SK-MEL-5 (cell line): ENCODE results near the gene SCARB1. TPM values are rescaled to one million over a fixed set of nuclear protein-coding genes. Genes with fewer than 3 reads are reported as not detected.

Experiments
- DNase-seq: peaks from one replicate; pipeline ENCODE4 v3.0.0-alpha.2; 2016; ENCODE audit warnings: low read depth, low spot score
- in situ Hi-C: cut with HindIII; loops from 2 replicates; pipeline ENCODE4 v1.10.0; 2016; ENCODE audit warnings: low sequenced_read_pairs, high pct_unique_total_duplicates, low pct_unique_long_range_greater_than_20kb
- total RNA-seq: library from RNA; depleted of rRNA; stranded (reverse); fragments of >200 nt; shearing (Covaris generic); gene quantifications from 2 replicates; pipeline ENCODE4 v1.2.3, GENCODE V29; 2014

SCARB1 gene
- total RNA-seq, 1 experiment from 2014 or later: 193 TPM

DNA sequence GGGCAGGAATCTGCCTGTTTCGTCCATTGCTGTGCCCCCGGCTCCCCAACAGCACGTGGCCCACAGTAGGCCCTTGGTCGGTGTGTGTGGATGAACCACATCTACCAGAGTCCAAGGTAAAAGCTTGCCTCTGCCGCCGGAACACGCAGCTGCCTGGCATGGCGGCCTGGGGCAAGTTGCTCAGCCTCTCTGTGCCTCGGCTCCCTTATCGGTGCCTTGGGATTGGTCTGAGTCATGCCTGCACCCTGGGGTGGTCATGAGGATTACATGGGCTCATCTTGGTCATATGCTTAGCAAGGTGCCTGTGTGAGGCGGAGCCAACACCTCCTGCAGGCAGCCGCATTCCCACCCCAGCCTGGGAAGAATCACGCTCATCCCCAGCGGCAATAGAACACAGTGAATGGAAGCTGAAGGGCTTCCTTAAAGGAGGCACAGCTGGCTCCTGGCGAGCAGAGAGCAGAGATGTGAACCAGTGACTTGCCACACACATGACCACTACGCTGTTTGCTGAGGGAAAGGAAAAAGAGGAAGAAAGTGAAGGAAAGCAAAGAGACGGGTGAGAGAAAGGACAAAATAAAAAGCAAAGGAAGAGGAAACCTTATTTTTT is 5.5 kb upstream of the SCARB1 start:
- peak; percentile 49 for DNase-seq
- in situ Hi-C loops: no loop called here

GRCh38 chr12:124868252-124869058 is 4.8 kb upstream of the SCARB1 start:
- in situ Hi-C loops: no loop called here
- DNase-seq: no peak

- in situ Hi-C loops: no loop called here
- no peak for DNase-seq
Observed at GRCh38 chr12:124867401-124867930, 3.8 kb upstream of the SCARB1 start.

DNA sequence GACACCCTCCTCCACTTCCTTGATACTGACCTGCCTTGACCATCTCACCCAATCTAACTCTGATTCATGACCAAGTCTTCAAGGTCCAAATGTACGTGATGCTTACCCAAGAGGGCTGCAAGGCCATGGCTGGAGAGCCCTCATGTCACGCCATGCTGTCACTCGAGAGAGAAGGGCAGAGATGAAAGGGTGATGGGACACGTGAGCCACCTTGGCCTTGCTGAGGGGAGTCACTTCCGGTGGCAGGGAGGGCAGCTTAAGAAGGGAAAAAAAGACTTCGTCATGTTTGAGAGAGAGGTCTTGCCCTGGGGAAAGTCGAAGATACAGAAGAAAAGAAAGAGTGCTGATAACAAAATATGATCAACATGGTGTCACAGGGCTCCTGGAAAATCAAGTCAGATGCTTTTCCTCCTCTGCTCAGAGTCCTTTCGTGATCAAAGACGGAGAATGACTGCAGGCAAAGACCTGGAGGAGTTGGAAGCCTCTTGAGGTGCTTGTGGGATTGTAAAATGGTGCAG is 3.3 kb upstream of the SCARB1 start:
- no peak for DNase-seq
- in situ Hi-C loops: no loop called here

- DNase-seq: no peak
- in situ Hi-C loops: no loop called here
Observed at GRCh38 chr12:124866195-124866882, 2.7 kb upstream of the SCARB1 start.

GRCh38 chr12:124865728-124866127 is 2.1 kb upstream of the SCARB1 start:
- no peak for DNase-seq
- in situ Hi-C loops: no loop called here

DNA sequence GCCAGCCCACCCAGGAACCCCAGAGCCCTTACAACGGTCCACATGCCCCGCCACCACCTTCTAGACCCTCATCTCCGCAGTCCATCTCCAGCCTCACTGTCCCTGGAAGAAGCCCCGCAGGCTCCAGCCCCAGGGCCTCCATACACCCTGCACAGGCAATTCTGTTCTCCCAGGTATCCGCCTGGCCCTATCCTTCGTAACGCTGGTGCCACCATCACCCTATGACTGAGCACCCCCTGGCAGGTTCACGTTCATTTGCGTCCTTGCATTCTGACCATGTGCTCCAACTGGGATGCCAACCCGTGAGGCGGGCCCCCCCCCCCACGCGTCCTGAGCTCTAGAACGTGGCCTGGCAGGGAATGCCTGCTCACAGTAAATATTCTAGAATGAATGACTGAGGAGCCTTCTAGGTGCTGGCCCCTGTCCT is 675 bp upstream of the SCARB1 start:
- no peak for DNase-seq
- in situ Hi-C loops: no loop called here

DNA sequence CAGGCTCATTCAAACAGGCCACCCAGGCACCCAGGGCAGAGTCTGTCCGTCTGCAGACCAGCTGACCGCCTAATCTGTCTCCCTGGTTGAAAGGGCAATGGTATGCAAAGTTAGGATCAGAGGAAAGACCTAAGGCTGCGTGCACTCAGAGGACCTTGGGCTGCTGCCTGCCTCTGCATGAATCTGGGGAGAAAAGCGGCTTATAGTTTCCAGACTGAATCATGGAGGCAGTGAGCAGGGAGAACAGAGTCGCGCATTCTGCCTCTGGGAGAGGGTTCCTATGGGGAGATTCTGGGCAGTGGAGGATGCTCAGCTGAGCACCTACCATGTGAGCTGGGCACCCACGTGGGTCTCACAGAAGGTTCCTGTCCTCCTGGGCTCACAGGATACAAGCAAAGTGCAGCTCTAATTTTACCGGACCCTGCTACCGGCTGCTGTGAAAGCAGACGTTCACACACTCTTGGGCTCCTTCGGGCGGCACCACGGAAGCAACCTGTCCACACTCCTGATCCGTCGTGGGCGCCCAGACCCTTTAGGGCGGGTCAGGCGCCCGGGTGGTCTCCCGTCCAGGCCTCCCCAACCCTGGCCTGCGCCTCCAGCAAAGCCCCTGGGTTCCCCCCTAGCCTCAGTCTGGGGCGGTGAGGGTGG is 772 bp downstream of the SCARB1 start:
- in situ Hi-C loops: no loop called here
- peak; percentile 79 for DNase-seq

GRCh38 chr12:124861898-124862676 is 1.6 kb downstream of the SCARB1 start:
- in situ Hi-C loops: no loop called here
- no peak for DNase-seq

GRCh38 chr12:124861492-124861891 is 2.2 kb downstream of the SCARB1 start:
- DNase-seq: peak; percentile 99

DNA sequence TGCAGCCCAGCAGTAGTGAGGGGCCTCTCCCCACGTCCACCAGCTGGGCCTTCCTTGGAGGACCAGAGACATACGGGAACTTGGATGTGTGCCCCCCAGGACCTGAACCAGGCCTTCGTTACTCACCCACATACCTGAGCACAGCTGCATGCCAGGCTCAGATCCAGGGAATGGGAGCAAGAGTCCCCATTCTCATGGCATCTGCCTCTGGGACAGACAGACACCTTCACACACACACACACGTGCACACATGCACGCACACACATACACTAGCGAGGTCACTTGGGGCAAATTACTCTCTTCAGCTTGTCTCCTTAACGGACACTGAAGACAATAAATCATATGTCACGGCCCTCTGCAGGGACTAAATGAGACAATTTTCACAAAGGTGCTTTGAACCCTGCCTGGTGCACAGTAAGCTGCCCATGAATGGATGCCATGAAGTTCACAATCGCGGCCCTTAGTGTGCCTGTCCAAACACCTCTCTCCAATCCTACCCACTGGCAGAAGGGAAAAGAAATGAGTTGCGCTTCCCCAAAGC is 5.7 kb downstream of the SCARB1 start:
- no peak for DNase-seq
- in situ Hi-C loops: no loop called here

More at GRCh38 chr12:124861492-124861891, 2.2 kb downstream of the SCARB1 start:
- in situ Hi-C loops: no loop called here

DNA sequence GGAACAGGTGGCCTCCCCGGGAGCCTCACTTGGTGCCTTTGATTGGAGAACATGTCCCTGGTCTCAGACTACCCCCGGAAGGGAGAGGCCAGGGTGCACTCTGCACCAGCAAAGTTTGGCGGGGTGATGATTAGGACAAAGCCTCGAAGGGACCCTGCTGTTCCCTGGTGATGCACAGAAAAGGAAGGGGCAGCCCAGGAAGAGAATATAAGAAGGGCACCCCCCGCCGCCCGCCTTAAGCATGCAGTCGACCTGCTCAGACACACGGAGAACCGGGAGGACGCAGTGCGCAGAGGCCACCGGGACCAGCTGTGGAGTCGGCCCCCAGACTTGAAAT is 6.9 kb downstream of the SCARB1 start:
- in situ Hi-C loops: no loop called here
- DNase-seq: no peak

DNA sequence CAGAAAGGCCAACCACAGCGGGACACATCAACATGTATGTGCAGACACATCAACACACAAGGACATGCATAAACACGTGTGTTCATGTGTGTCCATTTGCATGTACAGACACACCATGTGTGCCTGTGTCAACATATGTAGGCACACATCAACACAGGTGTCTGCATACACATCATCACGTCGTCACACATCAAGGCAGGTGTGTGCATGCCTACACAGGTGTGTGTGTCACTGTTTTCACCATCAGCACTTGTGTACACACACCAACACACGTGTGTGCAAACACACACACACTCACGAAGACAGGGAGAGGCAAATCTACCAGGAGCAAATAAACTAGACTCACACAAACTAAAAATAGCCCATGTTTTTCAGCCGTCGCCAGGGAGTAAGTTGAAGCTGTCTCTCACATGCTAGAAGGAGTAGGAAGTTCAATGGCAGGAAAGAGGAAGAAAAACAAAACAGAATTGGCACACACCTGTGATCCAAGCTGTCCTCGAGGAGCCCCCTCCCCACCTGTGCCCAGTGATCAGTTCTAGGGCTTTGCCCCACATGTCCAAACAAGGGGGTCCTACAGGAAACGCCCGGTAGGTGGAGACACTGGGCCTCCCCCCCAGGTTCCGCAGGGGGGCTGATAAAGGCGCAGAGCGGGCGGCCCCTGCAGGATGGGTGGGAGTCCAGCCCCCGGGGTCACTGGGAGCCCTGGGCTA is 7.4 kb downstream of the SCARB1 start:
- in situ Hi-C loops: no loop called here

DNA sequence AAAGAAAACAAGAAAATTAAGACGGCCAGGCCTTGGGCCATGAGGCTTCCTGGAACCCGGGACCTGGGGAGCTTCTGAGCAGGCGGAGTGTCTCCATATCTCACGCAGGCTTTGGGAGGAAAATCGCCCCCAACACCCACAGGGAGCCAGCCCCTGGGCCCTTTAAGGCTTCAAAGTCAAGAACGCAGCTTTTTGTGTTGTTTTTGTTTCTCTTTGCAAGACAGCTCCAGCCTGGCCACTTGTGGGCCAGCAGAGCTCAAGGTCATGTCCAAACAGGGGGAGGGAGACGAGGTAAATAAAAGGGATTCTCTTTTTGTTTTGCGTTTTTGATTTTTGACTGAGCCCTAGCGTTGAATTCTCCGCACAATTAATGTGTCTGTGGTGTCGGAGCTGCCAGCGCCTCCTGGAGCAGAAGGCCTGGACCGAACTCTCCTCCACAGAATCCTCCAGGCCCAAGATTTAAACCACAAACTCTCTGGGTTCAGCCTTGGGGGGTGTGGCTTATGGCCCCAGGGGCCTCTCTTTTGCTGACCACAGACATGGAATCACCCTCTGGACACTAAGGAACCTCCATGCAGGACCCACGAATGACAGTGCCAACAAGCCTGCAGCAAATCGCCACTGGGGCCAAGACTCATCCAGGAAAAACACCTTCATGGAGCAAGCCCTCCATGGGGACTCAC is 8.2 kb downstream of the SCARB1 start:
- in situ Hi-C loops: no loop called here
- DNase-seq: no peak

More for the DNA sequence above, 7.4 kb downstream of the SCARB1 start:
- no peak for DNase-seq

DNA sequence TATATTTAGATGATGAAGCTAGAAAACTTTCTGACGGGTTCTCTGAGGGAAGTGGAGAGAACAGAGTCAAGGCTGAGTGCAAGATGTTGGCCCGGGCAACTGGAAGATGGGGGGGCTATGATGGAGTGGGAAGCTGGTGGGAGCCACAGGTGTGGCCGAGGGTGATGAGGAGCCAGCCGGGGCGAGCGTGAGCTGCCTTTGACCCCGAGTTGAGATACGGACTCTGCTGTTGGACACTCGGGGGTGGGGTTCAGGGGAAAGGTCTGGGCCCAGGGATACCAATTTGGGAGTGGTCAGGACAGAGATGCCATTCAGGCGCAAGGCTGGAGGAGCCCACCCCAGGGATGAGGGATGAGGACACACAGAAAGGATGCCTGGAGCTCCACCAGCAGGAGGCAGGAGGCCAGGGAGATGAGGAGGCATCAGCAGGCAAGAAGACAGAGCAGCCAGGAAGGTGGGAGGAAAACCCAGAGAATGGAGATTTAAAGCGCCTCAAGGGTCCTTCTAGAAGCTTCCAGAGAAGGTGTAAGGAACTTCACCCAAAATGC is 9.0 kb downstream of the SCARB1 start:
- in situ Hi-C loops: no loop called here
- no peak for DNase-seq
